ENCODE results near the gene IBA57.
A peak's percentile ranks its signal among the peaks of the same experiment; 100 is the strongest.
"Not testable (repeated sequence)": the region's sequence is repeated elsewhere in the genome, so short reads cannot be mapped to it uniquely, and the experiment has no call there.

The IBA57 gene

DNA sequence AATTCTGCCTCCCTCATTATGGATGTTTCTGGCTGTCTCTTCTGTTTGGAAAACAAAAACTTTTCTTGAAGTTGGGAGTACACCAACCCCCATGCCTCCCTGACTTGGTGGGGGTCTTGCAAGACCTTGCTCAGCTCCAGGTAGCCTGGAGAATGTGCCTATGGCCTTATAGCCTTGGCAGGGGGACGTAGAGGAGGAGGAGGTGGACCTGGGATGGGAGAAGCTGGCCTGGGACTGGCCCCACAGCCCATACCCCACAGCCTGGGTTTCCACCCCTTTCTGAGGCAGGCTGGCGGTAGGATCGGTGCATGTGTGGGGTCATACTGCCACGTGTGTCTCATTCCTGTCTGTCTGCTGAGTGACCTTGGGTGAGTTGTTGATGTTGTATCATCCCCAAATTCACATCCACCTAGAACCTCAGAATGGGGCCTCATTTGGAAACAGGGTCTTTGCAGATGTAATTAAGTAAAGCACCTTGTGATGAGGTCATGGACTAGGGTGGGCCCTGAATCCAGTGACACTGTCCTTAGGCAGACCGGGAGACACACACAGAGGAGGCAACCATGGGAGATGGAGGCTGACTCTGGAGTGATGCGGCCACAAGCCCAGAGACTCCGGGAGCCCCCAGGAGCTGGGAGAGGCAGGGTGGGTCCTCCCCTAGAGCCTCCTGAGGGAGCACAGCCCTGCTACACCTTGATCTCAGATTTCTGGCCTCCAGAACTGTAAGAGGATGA lies 60.7 kb downstream of the IBA57 start:
- DNase-seq (ENCODE audit: low spot score) = no peak

DNA sequence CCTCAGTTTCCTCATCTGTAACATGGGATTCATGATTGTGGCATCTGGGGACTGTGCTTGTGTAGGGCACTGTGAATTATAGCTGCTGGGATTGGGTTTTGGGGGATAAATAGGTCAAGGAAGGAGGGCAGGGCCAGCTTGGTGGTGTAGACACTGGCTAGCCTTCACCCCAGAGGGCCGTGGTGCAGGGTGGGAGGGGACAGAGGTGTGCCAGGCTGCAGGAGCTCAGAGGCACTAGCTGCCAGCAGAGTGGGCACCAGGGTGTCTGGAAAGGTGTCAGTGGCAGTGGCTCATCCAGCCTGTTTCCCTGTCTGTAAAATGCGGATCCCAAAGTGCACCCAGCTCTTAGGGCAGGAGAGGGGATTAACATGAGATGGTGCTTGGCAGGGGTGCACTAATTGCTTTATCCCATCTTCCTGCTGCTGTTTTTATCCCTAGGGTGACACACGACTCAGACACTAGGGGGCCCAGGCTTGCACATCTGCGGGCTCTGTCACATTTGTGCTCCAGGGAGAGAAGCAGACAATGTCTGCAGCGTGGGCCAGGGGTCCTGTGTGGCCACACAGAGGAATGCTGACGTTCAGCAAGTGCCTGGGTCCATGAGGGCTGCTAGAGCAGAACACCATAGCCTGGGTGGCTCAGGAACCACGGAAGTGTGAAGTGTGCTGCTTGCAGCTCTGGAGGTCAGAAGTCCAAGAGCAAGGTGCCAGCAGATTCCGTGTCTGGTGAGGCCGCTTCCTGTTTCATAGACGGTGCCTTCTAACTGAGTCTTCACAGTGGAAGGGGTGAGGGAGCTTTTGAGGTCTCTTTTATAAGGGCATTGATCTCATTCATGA lies 61.6 kb downstream of the IBA57 start:
- peak; percentile 62 for DNase-seq (ENCODE audit: low spot score)

DNA sequence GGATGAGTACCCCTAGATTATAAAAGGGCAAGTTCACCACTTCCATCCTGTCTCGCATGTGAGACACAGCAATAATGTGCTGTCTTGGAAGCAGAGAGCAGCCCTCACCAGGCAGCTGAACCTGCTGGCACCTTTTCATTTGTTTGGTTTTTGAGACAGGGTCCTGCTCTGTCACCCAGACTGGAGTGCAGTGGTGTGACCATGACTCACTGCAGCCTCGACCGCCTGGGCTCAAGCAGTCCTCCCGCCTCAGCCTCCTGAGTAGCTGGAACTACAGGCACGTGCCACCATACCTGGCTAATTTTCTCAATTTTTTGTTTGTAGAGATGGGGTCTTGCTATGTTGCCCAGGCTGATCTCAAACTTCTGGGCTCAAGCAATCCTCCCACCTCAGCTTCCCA lies 62.5 kb downstream of the IBA57 start:
- DNase-seq (ENCODE audit: low spot score) = not testable (repeated sequence)

DNA sequence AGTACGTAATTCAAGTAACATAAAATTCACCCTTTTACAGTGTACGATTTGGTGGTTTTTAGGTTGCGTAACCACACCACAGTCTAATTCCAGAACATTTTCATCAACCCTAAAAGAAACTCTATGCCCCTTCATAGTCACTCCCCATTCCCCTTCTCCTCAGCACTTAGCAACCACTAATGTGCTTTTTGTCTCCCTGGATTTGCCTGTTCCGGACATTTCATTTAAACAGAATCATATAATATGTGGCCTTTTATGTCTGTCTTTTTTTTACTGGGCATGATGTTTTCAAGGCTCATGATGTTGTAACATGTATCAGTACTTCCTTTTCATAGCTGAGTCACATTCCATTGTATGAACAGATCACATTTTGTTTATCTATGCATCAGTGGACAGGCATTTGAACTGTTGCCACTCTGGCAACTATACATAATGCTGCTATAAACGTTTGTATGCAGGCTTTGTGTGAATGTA lies 63.0 kb downstream of the IBA57 start:
- DNase-seq (ENCODE audit: low spot score) = no peak

DNA sequence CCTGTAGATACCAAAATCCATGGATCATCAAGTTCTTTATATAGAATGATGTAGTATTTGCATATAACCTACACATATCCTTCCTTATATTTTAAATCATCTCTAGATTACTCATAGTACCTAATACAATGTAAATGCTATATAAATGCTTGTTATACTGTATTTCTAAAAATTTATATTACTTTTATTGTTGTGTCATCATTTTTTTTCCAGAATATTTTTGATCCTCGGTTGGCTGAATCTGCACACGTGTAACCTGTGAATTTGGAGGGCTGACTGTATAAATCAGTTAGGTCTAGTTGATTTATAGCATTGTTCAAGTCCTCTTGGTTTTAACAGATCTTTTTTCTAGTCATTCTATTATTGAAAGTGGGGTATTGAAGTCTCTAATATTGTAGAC lies 65.6 kb downstream of the IBA57 start:
- DNase-seq (ENCODE audit: low spot score) = no peak

Small RNA genes lying within 50 kb of the gene (small RNA-seq; reads per million reads assigned to genes)
- gene AL359510.1 = 0 reads per million in 2 experiments

Data from SK-N-DZ (cell line).